Measurements from ENCODE around the gene TMOD1. TPM values are rescaled to one million over a fixed set of nuclear protein-coding genes. Genes with fewer than 3 reads are reported as not detected.

Gene TMOD1
- polyA plus RNA-seq, 1 experiment = 0.10 TPM

- CTCF ChIA-PET = interaction anchor here (0.7 to 7.4 kb wide), 5 partner anchors 12 to 162 kb away, joined by 3 to 61 read pairs (median 6); no protein-coding TSS in a partner anchor
- H3K27me3 ChIP-seq (ENCODE audit: control insufficient read depth, insufficient read depth, low read length) = no peaks in the 10 kb centered on the region
- POLR2A ChIA-PET = no interaction called here
- DNase-seq (ENCODE audit: low read depth, low spot score) = no peak
- no peak for TF ChIP-seq CTCF (IDR thresholded peaks at IDR 0.05; ENCODE audit: low read depth, low read length)
- H3K27ac ChIP-seq (ENCODE audit: low read depth, low read length) = no peak overlapping the region
- no peak overlapping the region for H3K4me3 ChIP-seq (ENCODE audit: low read depth, low read length)
- H3K9me3 ChIP-seq (ENCODE audit: control insufficient read depth, insufficient read depth, low read length) = no peaks in the 10 kb centered on the region; the same call in 1 of the 2 replicates
Measured at GRCh38 chr9:97630591-97630990, 129.1 kb downstream of the TMOD1 start.

- no peaks in the 10 kb centered on the region; the same call in 1 of the 2 replicates for H3K9me3 ChIP-seq (ENCODE audit: control insufficient read depth, insufficient read depth, low read length)
- POLR2A ChIA-PET = interaction anchor here (0.6 to 1.3 kb wide), 5 partner anchors 15 to 290 kb away, joined by 3 to 8 read pairs (median 4); partner anchors contain the start of genes TRMO and XPA
- peak overlapping the region; percentile 97 for H3K4me3 ChIP-seq (ENCODE audit: low read depth, low read length)
- no peaks in the 10 kb centered on the region for H3K27me3 ChIP-seq (ENCODE audit: control insufficient read depth, insufficient read depth, low read length)
- H3K27ac ChIP-seq (ENCODE audit: low read depth, low read length) = peak overlapping the region; percentile 100
- peak; percentile 48 for DNase-seq (ENCODE audit: low read depth, low spot score)
- CTCF ChIA-PET = interaction anchor here (0.6 to 7.4 kb wide), 6 partner anchors 17 to 598 kb away, joined by 3 to 61 read pairs (median 9); no protein-coding TSS in a partner anchor
- no peak for TF ChIP-seq CTCF (IDR thresholded peaks at IDR 0.05; ENCODE audit: low read depth, low read length)
Measured at GRCh38 chr9:97632248-97632984, 130.9 kb downstream of the TMOD1 start.

- POLR2A ChIA-PET = interaction anchor here (0.6 to 1.3 kb wide), 11 partner anchors 10 to 1506 kb away, joined by 3 to 8 read pairs (median 5); partner anchors contain the start of genes TRMO and XPA
- H3K9me3 ChIP-seq (ENCODE audit: control insufficient read depth, insufficient read depth, low read length) = no peaks in the 10 kb centered on the region; the same call in 1 of the 2 replicates
- H3K27me3 ChIP-seq (ENCODE audit: control insufficient read depth, insufficient read depth, low read length) = no peaks in the 10 kb centered on the region
Measured at GRCh38 chr9:97632985-97633858, 131.8 kb downstream of the TMOD1 start, which contains the start of the genes NCBP1 and TSTD2. NCBP1 (plus strand) TSS chr9:97633821; CDS start chr9:97633882, 61 bp downstream. TSTD2 (minus strand) TSS chr9:97633368; CDS start chr9:97627562, 5,806 bp downstream.

GRCh38 chr9:97633859-97634490 is 132.5 kb downstream of the TMOD1 start:
- POLR2A ChIA-PET = interaction anchor here (1.0 to 1.3 kb wide), 8 partner anchors 9 to 288 kb away, joined by 3 to 8 read pairs (median 5); partner anchors contain the start of genes TRMO and XPA
- Histone ChIP-seq H3K4me3 (ENCODE audit: low read depth, low read length) (peak overlapping the region; percentile 97), H3K27me3 (ENCODE audit: control insufficient read depth, insufficient read depth, low read length) (no peaks in the 10 kb centered on the region), H3K27ac (ENCODE audit: low read depth, low read length) (peak overlapping the region; percentile 100), H3K9me3 (ENCODE audit: control insufficient read depth, insufficient read depth, low read length) (no peaks in the 10 kb centered on the region; the same call in 1 of the 2 replicates)
- no peak for DNase-seq (ENCODE audit: low read depth, low spot score)
- TF ChIP-seq CTCF (IDR thresholded peaks at IDR 0.05; ENCODE audit: low read depth, low read length) = no peak
- CTCF ChIA-PET = interaction anchor here (1.3 to 7.4 kb wide), 4 partner anchors 18 to 268 kb away, joined by 4 to 61 read pairs (median 13); no protein-coding TSS in a partner anchor

More at GRCh38 chr9:97632985-97633858, 131.8 kb downstream of the TMOD1 start, which contains the start of the genes NCBP1 and TSTD2:
- H3K27ac ChIP-seq (ENCODE audit: low read depth, low read length) = peak within 1 kb of the TSS; percentile 100
- DNase-seq (ENCODE audit: low read depth, low spot score) = peak; percentile 96
- TF ChIP-seq CTCF (IDR thresholded peaks at IDR 0.05; ENCODE audit: low read depth, low read length) = 0 out of 2 replicates have a peak, but pooled peaks have one; percentile 2
- CTCF ChIA-PET = interaction anchor here (0.7 to 7.4 kb wide), 6 partner anchors 17 to 597 kb away, joined by 3 to 61 read pairs (median 8); no protein-coding TSS in a partner anchor
- H3K4me3 ChIP-seq (ENCODE audit: low read depth, low read length) = peak within 1 kb of the TSS; percentile 97
